CD4-positive, alpha-beta T cell (primary cell): ENCODE results near the gene GPC6. TPM values are rescaled to one million over a fixed set of nuclear protein-coding genes. Genes with fewer than 3 reads are reported as not detected.

Experiments
- ATAC-seq: fragments of 200-7000 bp; cut with Tn5 transposase; one replicate; pipeline ENCODE4 v1.10.0; 2022; ENCODE audit warnings: mild to moderate bottlenecking; ENCODE audit not compliant: poor library complexity
- CTCF ChIA-PET: fragments of 350-600 bp; sonication (Branson Sonifier 250); formaldehyde crosslinking; loops from one replicate; lab custom pipeline; 2021; ENCODE audit warnings: antibody characterized with exemption, inconsistent platforms; lab: Charles Lee
- POLR2A ChIA-PET: fragments of 350-600 bp; sonication (Branson Sonifier 250); formaldehyde crosslinking; loops from one replicate; lab custom pipeline; 2021; ENCODE audit warnings: antibody characterized with exemption, inconsistent platforms; lab: Charles Lee
- DNase-seq, 14 experiments: peaks; one replicate each; pipeline ENCODE4 v3.0.0-alpha.2; 2013 to 2020; ENCODE audit warnings: mixed read lengths in 2 of 14
- H3K27ac ChIP-seq, 2 donors: one replicate each; pipeline versions ENCODE4 v1.5.1 to v1.7.0; 2013; ENCODE audit warnings: low read length in 2 of 2, low read depth in 1 of 2, mild to moderate bottlenecking in 1 of 2
- H3K27me3 ChIP-seq, 2 experiments: 1 replicate in 1 of 2; 2 replicates in 1 of 2; pipeline versions ENCODE4 v1.6.1 to v1.7.0; 2013; ENCODE audit warnings: low read length in 2 of 2, control low read depth in 1 of 2, mild to moderate bottlenecking in 1 of 2, moderate library complexity in 1 of 2; ENCODE audit not compliant: insufficient read depth in 2 of 2, control insufficient read depth in 1 of 2
- H3K36me3 ChIP-seq: one replicate; pipeline ENCODE4 v1.6.1; 2013; ENCODE audit warnings: low read length, control low read depth; ENCODE audit not compliant: insufficient read depth
- H3K4me1 ChIP-seq: one replicate; pipeline ENCODE4 v1.6.1; 2013; ENCODE audit warnings: low read length, control low read depth; ENCODE audit not compliant: insufficient read depth
- H3K4me3 ChIP-seq: one replicate; pipeline ENCODE4 v1.5.1; 2013; ENCODE audit warnings: mild to moderate bottlenecking, low read length, moderate library complexity
- H3K9me3 ChIP-seq, 2 experiments: 1 replicate in 1 of 2; 2 replicates in 1 of 2; pipeline versions ENCODE4 v1.6.1 to v1.7.0; 2013; ENCODE audit warnings: low read length in 2 of 2, mild to moderate bottlenecking in 2 of 2, control low read depth in 1 of 2, moderate library complexity in 1 of 2; ENCODE audit not compliant: control insufficient read depth in 1 of 2, insufficient read depth in 1 of 2
- H3K27ac Mint-ChIP-seq: one replicate; pipeline ENCODE4 v1.8.0; 2020; ENCODE audit warnings: mixed read lengths
- H3K27me3 Mint-ChIP-seq: one replicate; pipeline ENCODE4 v1.8.0; 2021; ENCODE audit warnings: mixed read lengths
- H3K36me3 Mint-ChIP-seq: one replicate; pipeline ENCODE4 v1.8.0; 2021; ENCODE audit warnings: low read depth, mixed read lengths
- H3K4me1 Mint-ChIP-seq: one replicate; pipeline ENCODE4 v1.8.0; 2021; ENCODE audit warnings: low read depth, mixed read lengths
- H3K4me3 Mint-ChIP-seq: one replicate; pipeline ENCODE4 v1.8.0; 2020; ENCODE audit warnings: mild to moderate bottlenecking, mixed read lengths
- H3K9me3 Mint-ChIP-seq: one replicate; pipeline ENCODE4 v1.8.0; 2020; ENCODE audit warnings: mixed read lengths
- CTCF ChIP-seq: fragments of 200-600 bp; IDR thresholded peaks from one replicate; pipeline ENCODE4 v1.8.0; 2022; ENCODE audit warnings: antibody characterized with exemption, mild to moderate bottlenecking
- intact Hi-C, 2 experiments: fragments of 100-400 bp; cut with DNase I in 1 of 2; cut with micrococcal nuclease in 1 of 2; formaldehyde crosslinking; loops; one replicate each; pipeline versions ENCODE4 v1.15.1 to v1.9.0; 2023 to 2025; cut with DNase I, micrococcal nuclease
- total RNA-seq, 174 experiments: library from RNA in 2 of 174; stranded (reverse) in 2 of 174; gene quantifications; one replicate each; pipeline ENCODE4 v1.2.3 and lab custom pipeline; 2021 to 2026

Gene GPC6
- total RNA-seq, 2 experiments from 2014 or later: not detected

- CTCF ChIA-PET: interaction anchor here (0.5 to 1.0 kb wide), 2 partner anchors 8 to 28 kb away, joined by 3 read pairs; no protein-coding TSS in a partner anchor
- H3K4me1 Mint-ChIP-seq: no peaks in the 10 kb centered on the region
Observed at GRCh38 chr13:94123557-94123956, 897.0 kb downstream of the GPC6 start.

GRCh38 chr13:94128430-94128829, 901.8 kb downstream of the GPC6 start:
- Mint-ChIP-seq H3K27me3 (peaks cover 5% of the 10 kb centered on the region), H3K36me3 (no peaks in the 10 kb centered on the region), H3K27ac (no peak overlapping the region), H3K9me3 (no peaks in the 10 kb centered on the region), H3K4me1 (no peaks in the 10 kb centered on the region), H3K4me3 (no peak overlapping the region)
- Histone ChIP-seq H3K4me3 (no peak overlapping the region), H3K27me3 (no peaks in the 10 kb centered on the region), H3K27ac (no peak overlapping the region), H3K36me3 (no peaks in the 10 kb centered on the region), H3K9me3 (no peaks in the 10 kb centered on the region), H3K4me1 (no peaks in the 10 kb centered on the region)
- intact Hi-C loops: no loop called here
- TF ChIP-seq CTCF: no peak
- ChIA-PET CTCF (no interaction called here), POLR2A (no interaction called here)
- DNase-seq (no peak), ATAC-seq (no peak)

More at GRCh38 chr13:94123557-94123956, 897.0 kb downstream of the GPC6 start:
- DNase-seq (no peak), ATAC-seq (no peak)
- H3K27me3 ChIP-seq: no peaks in the 10 kb centered on the region
- POLR2A ChIA-PET: no interaction called here
- Mint-ChIP-seq H3K4me3 (no peak overlapping the region), H3K9me3 (no peaks in the 10 kb centered on the region), H3K27ac (no peak overlapping the region), H3K27me3 (peaks cover 12% of the 10 kb centered on the region), H3K36me3 (no peaks in the 10 kb centered on the region)
- no peak overlapping the region for H3K27ac ChIP-seq
- no peaks in the 10 kb centered on the region for H3K36me3 ChIP-seq
- intact Hi-C loops: no loop called here
- TF ChIP-seq CTCF: no peak
- H3K9me3 ChIP-seq: no peaks in the 10 kb centered on the region
- no peaks in the 10 kb centered on the region for H3K4me1 ChIP-seq
- no peak overlapping the region for H3K4me3 ChIP-seq

GRCh38 chr13:94129490-94129894, 902.9 kb downstream of the GPC6 start:
- Mint-ChIP-seq H3K4me3 (no peak overlapping the region), H3K36me3 (no peaks in the 10 kb centered on the region), H3K27ac (no peak overlapping the region), H3K9me3 (no peaks in the 10 kb centered on the region), H3K27me3 (peaks cover 5% of the 10 kb centered on the region), H3K4me1 (no peaks in the 10 kb centered on the region)
- no peaks in the 10 kb centered on the region for H3K36me3 ChIP-seq
- H3K27ac ChIP-seq: no peak overlapping the region
- no peak for TF ChIP-seq CTCF
- H3K4me1 ChIP-seq: no peaks in the 10 kb centered on the region
- ATAC-seq (no peak), DNase-seq (no peak)
- no peaks in the 10 kb centered on the region for H3K9me3 ChIP-seq
- H3K4me3 ChIP-seq: no peak overlapping the region
- ChIA-PET POLR2A (no interaction called here), CTCF (no interaction called here)
- intact Hi-C loops: no loop called here
- no peaks in the 10 kb centered on the region for H3K27me3 ChIP-seq
